Measurements from ENCODE around the gene CCDC184. TPM values are rescaled to one million over a fixed set of nuclear protein-coding genes. Genes with fewer than 3 reads are reported as not detected.

Gene CCDC184
- polyA plus RNA-seq, 3 donors = 0.03 TPM; not detected in 2

DNA sequence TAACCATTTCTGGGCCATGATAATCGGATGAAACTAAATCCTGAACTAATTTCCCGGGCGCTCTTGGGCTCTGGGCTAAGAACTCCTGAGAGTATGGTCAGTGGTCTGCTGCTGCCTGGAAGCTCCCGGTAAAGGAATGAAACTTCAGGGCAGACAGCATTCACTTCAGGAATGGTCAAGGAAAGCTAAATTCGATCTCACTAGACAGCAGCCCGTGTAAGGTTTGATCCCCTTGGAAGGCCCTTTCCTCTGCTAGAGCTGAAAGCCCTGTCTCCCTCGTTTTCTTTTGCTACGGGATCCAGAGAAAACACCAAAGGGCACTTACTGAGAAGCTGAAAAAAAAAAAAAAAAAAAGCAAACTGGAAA, 26.8 kb upstream of the CCDC184 start:
- TF ChIP-seq, protein P1, sequence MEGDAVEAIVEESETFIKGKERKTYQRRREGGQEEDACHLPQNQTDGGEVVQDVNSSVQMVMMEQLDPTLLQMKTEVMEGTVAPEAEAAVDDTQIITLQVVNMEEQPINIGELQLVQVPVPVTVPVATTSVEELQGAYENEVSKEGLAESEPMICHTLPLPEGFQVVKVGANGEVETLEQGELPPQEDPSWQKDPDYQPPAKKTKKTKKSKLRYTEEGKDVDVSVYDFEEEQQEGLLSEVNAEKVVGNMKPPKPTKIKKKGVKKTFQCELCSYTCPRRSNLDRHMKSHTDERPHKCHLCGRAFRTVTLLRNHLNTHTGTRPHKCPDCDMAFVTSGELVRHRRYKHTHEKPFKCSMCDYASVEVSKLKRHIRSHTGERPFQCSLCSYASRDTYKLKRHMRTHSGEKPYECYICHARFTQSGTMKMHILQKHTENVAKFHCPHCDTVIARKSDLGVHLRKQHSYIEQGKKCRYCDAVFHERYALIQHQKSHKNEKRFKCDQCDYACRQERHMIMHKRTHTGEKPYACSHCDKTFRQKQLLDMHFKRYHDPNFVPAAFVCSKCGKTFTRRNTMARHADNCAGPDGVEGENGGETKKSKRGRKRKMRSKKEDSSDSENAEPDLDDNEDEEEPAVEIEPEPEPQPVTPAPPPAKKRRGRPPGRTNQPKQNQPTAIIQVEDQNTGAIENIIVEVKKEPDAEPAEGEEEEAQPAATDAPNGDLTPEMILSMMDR (IDR thresholded peaks at IDR 0.05) = no peak
- Mint-ChIP-seq H3K36me3 (peaks cover 22 to 30% of the 10 kb centered on the region in 2 donors), H3K27me3 (ENCODE audit: low read depth in 3 of 3) (no peaks in the 10 kb centered on the region), H3K27ac (peak overlapping the region; percentile 32 to 96 (median 93)), H3K4me1 (peaks cover 18% of the 10 kb centered on the region), H3K4me3 (peak overlapping the region; percentile 89 to 96), H3K9me3 (no peaks in the 10 kb centered on the region)
- peak overlapping the region; percentile 79 for H3K4me2 ChIP-seq (replicated peaks; ENCODE audit: extremely low read depth, low read length, poor library complexity, severe bottlenecking)
- WGBS (ENCODE audit: insufficient coverage) = 41% methylated on average over 7 of the region's 8 CpGs
- intact Hi-C loops (cut with micrococcal nuclease) = loop anchor here (2.0 to 10.0 kb wide), 4 partner anchors 42 to 192 kb away; partner anchors contain the start of genes SENP1 (in 2 of the 2) and TMEM106C (in 1 of the 2)
- H3K4me1 ChIP-seq (ENCODE audit: control insufficient read depth in 1 of 2, insufficient read depth in 2 of 2, low read length in 2 of 2) = peaks cover 13 to 16% of the 10 kb centered on the region in 2 donors
- no peak for DNase-seq
- H3K9me3 ChIP-seq (replicated peaks in 1 of 2; ENCODE audit: control insufficient read depth in 1 of 2, insufficient read depth in 1 of 2, low read length in 2 of 2) = no peaks in the 10 kb centered on the region
- H3K27ac ChIP-seq (ENCODE audit: low read depth in 1 of 2, low read length in 2 of 2) = peak overlapping the region; percentile 74 to 88
- no peaks in the 10 kb centered on the region for H3K27me3 ChIP-seq (ENCODE audit: control insufficient read depth in 2 of 2, insufficient read depth in 2 of 2, low read length in 2 of 2)
- H3K36me3 ChIP-seq (replicated peaks in 1 of 2; ENCODE audit: control insufficient read depth in 1 of 2, insufficient read depth in 2 of 2, low read length in 2 of 2) = peaks cover 21 to 24% of the 10 kb centered on the region in 2 donors
- H4K20me1 ChIP-seq (ENCODE audit: insufficient read depth, low read length) = peaks cover 12% of the 10 kb centered on the region
- peak overlapping the region; percentile 72 to 84 (median 82) for H3K4me3 ChIP-seq (replicated peaks in 1 of 3; ENCODE audit: low read depth in 2 of 3, low read length in 3 of 3)
- peak overlapping the region; percentile 69 for H3K9ac ChIP-seq (ENCODE audit: insufficient read depth, low read length, poor library complexity, severe bottlenecking)
- H2AFZ ChIP-seq (ENCODE audit: insufficient read depth, low read depth, low read length, poor library complexity, severe bottlenecking) = peak overlapping the region; percentile 94
- peaks cover 45% of the 10 kb centered on the region for H3K79me2 ChIP-seq (ENCODE audit: insufficient read depth, low read length)

- Histone ChIP-seq H3K79me2 (ENCODE audit: insufficient read depth, low read length) (peaks cover 45% of the 10 kb centered on the region), H3K9me3 (replicated peaks in 1 of 2; ENCODE audit: control insufficient read depth in 1 of 2, insufficient read depth in 1 of 2, low read length in 2 of 2) (no peaks in the 10 kb centered on the region), H3K4me1 (ENCODE audit: control insufficient read depth in 1 of 2, insufficient read depth in 2 of 2, low read length in 2 of 2) (peaks cover 13 to 16% of the 10 kb centered on the region in 2 donors), H3K27me3 (ENCODE audit: control insufficient read depth in 2 of 2, insufficient read depth in 2 of 2, low read length in 2 of 2) (no peaks in the 10 kb centered on the region), H4K20me1 (ENCODE audit: insufficient read depth, low read length) (peaks cover 12% of the 10 kb centered on the region), H3K27ac (ENCODE audit: low read depth in 1 of 2, low read length in 2 of 2) (peak within 1 kb of the TSS; percentile 74 to 88), H2AFZ (ENCODE audit: insufficient read depth, low read depth, low read length, poor library complexity, severe bottlenecking) (peak within 1 kb of the TSS; percentile 94), H3K36me3 (replicated peaks in 1 of 2; ENCODE audit: control insufficient read depth in 1 of 2, insufficient read depth in 2 of 2, low read length in 2 of 2) (peaks cover 16 to 18% of the 10 kb centered on the region in 2 donors), H3K4me3 (replicated peaks in 1 of 3; ENCODE audit: low read depth in 2 of 3, low read length in 3 of 3) (peak within 1 kb of the TSS; percentile 72 to 84 (median 82)), H3K4me2 (replicated peaks; ENCODE audit: extremely low read depth, low read length, poor library complexity, severe bottlenecking) (peak within 1 kb of the TSS; percentile 79), H3K9ac (ENCODE audit: insufficient read depth, low read length, poor library complexity, severe bottlenecking) (peak within 1 kb of the TSS; percentile 69)
- Mint-ChIP-seq H3K27me3 (ENCODE audit: low read depth in 3 of 3) (no peaks in the 10 kb centered on the region), H3K27ac (peak within 1 kb of the TSS; percentile 92 to 96 (median 94)), H3K4me1 (peaks cover 18% of the 10 kb centered on the region), H3K4me3 (peak within 1 kb of the TSS; percentile 89 to 96), H3K36me3 (peaks cover 16 to 24% of the 10 kb centered on the region in 2 donors), H3K9me3 (no peaks in the 10 kb centered on the region)
- TF ChIP-seq, protein P1 (IDR thresholded peaks at IDR 0.05) = peak; percentile 57
- peak; percentile 98 to 100 (median 99) for DNase-seq
- intact Hi-C loops (cut with micrococcal nuclease) = loop anchor here (2.0 to 10.0 kb wide), 4 partner anchors 42 to 192 kb away; partner anchors contain the start of genes SENP1 (in 2 of the 2) and TMEM106C (in 1 of the 2)
- WGBS (ENCODE audit: insufficient coverage) = under 1% methylated on average over 55 of the region's 56 CpGs
These were observed 26.2 kb upstream of the CCDC184 start, which contains the start of gene ASB8 for GRCh38 chr12:48157018-48157888. Gene ASB8 (minus strand): TSS chr12:48157515. CDS start chr12:48153496, 4,019 bp downstream.
